Peyer's patch (tissue), 4 donors: ENCODE measurements around the gene DIPK1B.

Experiments
- POLR2A ChIP-seq, 2 donors: fragments of 450-650 bp; IDR thresholded peaks; one replicate each; pipeline ENCODE4 v1.5.1; 2017; ENCODE audit warnings: antibody characterized with exemption in 2 of 2, mild to moderate bottlenecking in 2 of 2, moderate library complexity in 2 of 2
- TF ChIP-seq, protein P1 (sequence below), 6 experiments: fragments of 450-650 bp in 4 of 6; fragments of 200-600 bp in 2 of 6; sonication (generic) in 1 of 6; IDR thresholded peaks; one replicate each; pipeline ENCODE4 v1.5.1; 2017 to 2019; ENCODE audit warnings: antibody characterized with exemption in 6 of 6, mild to moderate bottlenecking in 3 of 6, moderate library complexity in 1 of 6

DNA sequence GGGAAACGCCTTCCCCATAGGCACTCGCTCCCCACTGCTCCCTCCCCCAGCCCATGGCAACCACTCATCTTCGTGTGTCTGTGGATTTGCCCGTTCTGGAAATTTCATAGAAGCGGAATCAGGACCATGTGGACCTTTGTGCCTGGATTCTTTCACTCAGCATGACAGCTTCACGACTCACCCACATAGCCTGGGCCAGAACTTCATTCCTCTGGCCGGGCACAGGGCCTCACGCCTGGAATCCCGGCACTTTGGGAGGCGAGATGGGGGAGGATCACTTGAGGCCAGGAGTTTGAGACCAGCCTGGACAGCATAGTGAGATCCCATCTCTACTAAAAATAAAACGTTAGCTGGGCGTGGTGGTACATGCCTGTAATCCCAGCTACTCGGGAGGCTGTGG is 12.1 kb upstream of the DIPK1B start:
- no peak for TF ChIP-seq POLR2A (IDR thresholded peaks at IDR 0.05)
- TF ChIP-seq, protein P1, sequence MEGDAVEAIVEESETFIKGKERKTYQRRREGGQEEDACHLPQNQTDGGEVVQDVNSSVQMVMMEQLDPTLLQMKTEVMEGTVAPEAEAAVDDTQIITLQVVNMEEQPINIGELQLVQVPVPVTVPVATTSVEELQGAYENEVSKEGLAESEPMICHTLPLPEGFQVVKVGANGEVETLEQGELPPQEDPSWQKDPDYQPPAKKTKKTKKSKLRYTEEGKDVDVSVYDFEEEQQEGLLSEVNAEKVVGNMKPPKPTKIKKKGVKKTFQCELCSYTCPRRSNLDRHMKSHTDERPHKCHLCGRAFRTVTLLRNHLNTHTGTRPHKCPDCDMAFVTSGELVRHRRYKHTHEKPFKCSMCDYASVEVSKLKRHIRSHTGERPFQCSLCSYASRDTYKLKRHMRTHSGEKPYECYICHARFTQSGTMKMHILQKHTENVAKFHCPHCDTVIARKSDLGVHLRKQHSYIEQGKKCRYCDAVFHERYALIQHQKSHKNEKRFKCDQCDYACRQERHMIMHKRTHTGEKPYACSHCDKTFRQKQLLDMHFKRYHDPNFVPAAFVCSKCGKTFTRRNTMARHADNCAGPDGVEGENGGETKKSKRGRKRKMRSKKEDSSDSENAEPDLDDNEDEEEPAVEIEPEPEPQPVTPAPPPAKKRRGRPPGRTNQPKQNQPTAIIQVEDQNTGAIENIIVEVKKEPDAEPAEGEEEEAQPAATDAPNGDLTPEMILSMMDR (IDR thresholded peaks at IDR 0.05): no peak
